Caki2 (cell line): ENCODE measurements around the gene TUFT1. TPM values are rescaled to one million over a fixed set of nuclear protein-coding genes. Genes with fewer than 3 reads are reported as not detected.

Source experiments
- DNase-seq: peaks from one replicate; pipeline ENCODE4 v3.0.0-alpha.2; 2015; ENCODE audit warnings: low read depth
- in situ Hi-C: cut with HindIII; loops from 2 replicates; pipeline ENCODE4 v1.10.0; 2016; ENCODE audit warnings: low sequenced_read_pairs, low pct_unique_long_range_greater_than_20kb, mixed read lengths
- total RNA-seq: library from RNA; depleted of rRNA; stranded (reverse); fragments of >200 nt; shearing (Covaris generic); gene quantifications from 2 replicates; pipeline ENCODE4 v1.2.3, GENCODE V29; 2014; ENCODE audit warnings: low replicate concordance

TUFT1 gene
- total RNA-seq, 1 experiment from 2014 or later, result 5.8 TPM

- no peak for DNase-seq
- in situ Hi-C loops, result no loop called here
These were observed 22.6 kb downstream of the TUFT1 start for GRCh38 chr1:151562661-151563060.

GRCh38 chr1:151563376-151563775 lies 23.3 kb downstream of the TUFT1 start:
- DNase-seq, result no peak
- in situ Hi-C loops, result no loop called here

GRCh38 chr1:151565502-151566189 lies 25.5 kb downstream of the TUFT1 start:
- in situ Hi-C loops, result no loop called here
- DNase-seq, result no peak

GRCh38 chr1:151568626-151569088 lies 28.5 kb downstream of the TUFT1 start:
- in situ Hi-C loops, result no loop called here
- DNase-seq, result no peak

- in situ Hi-C loops, result no loop called here
- DNase-seq, result no peak
These were observed 30.7 kb downstream of the TUFT1 start for GRCh38 chr1:151570819-151571218.

- in situ Hi-C loops, result no loop called here
- no peak for DNase-seq
These were observed 34.7 kb downstream of the TUFT1 start for GRCh38 chr1:151574575-151575529.

GRCh38 chr1:151577173-151577572 lies 37.1 kb downstream of the TUFT1 start:
- DNase-seq, result no peak
- in situ Hi-C loops, result no loop called here

GRCh38 chr1:151578941-151579340 lies 38.8 kb downstream of the TUFT1 start:
- in situ Hi-C loops, result no loop called here
- DNase-seq, result no peak

GRCh38 chr1:151579436-151580225 lies 39.5 kb downstream of the TUFT1 start:
- DNase-seq, result no peak
- in situ Hi-C loops, result no loop called here

- in situ Hi-C loops, result no loop called here
- DNase-seq, result no peak
These were observed 41.3 kb downstream of the TUFT1 start for GRCh38 chr1:151581451-151581850.

GRCh38 chr1:151581921-151582320 lies 41.8 kb downstream of the TUFT1 start:
- DNase-seq, result peak; percentile 34
- in situ Hi-C loops, result no loop called here

- no peak for DNase-seq
- in situ Hi-C loops, result no loop called here
These were observed 43.7 kb downstream of the TUFT1 start for GRCh38 chr1:151583796-151584195.

GRCh38 chr1:151584278-151584677 lies 44.2 kb downstream of the TUFT1 start:
- DNase-seq, result no peak
- in situ Hi-C loops, result no loop called here

- in situ Hi-C loops, result no loop called here
- DNase-seq, result no peak
These were observed 44.7 kb downstream of the TUFT1 start for GRCh38 chr1:151584780-151585179.

GRCh38 chr1:151585622-151586021 lies 45.5 kb downstream of the TUFT1 start:
- in situ Hi-C loops, result no loop called here

GRCh38 chr1:151590961-151591360 lies 50.9 kb downstream of the TUFT1 start:
- DNase-seq, result no peak
- in situ Hi-C loops, result no loop called here

More at GRCh38 chr1:151585622-151586021, 45.5 kb downstream of the TUFT1 start:
- DNase-seq, result peak; percentile 75

- no peak for DNase-seq
- in situ Hi-C loops, result no loop called here
These were observed 53.6 kb downstream of the TUFT1 start for GRCh38 chr1:151593730-151594129.

GRCh38 chr1:151594143-151594625 lies 54.1 kb downstream of the TUFT1 start:
- peak; percentile 47 for DNase-seq
- in situ Hi-C loops, result no loop called here
